Upper lobe of left lung (tissue), 4 donors: ENCODE results near the gene IGFN1.

Source experiments
- POLR2A ChIP-seq, 4 donors: fragments of 450-650 bp; IDR thresholded peaks; one replicate each; pipeline ENCODE4 v1.5.1; 2016 to 2017; ENCODE audit warnings: antibody characterized with exemption in 4 of 4, mild to moderate bottlenecking in 2 of 4
- POLR2AphosphoS5 ChIP-seq, 2 donors: sonication (generic); formaldehyde crosslinking; IDR thresholded peaks; one replicate each; pipeline ENCODE4 v1.5.1; 2017; ENCODE audit warnings: antibody characterized with exemption in 2 of 2
- TF ChIP-seq, protein P1 (sequence below), 6 experiments: fragments of 450-650 bp in 4 of 6; fragments of 200-600 bp in 2 of 6; sonication (generic) in 2 of 6; IDR thresholded peaks; one replicate each; pipeline ENCODE4 v1.5.1; 2016 to 2019; ENCODE audit warnings: antibody characterized with exemption in 6 of 6

DNA sequence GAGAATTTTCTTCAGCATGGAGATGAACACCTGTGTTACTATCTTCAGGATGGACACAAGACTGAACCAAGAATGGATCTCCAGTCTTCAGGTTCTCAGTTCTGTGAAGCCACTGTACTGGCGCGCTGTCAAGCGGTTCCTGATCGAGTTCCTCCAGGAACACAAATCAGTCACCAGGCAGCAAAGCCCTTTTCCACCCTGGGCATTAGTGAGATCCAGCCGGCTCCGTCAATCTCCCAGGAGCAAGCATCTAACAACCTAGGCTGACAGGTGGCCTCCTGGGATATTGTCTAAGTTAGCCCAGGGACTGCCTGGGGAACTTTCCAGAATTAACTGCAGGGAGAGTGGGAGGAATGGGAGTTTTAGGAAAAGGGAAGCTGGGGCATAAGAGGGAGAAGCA lies 9.7 kb upstream of the IGFN1 start:
- TF ChIP-seq POLR2A (IDR thresholded peaks at IDR 0.05) (no peak), POLR2AphosphoS5 (IDR thresholded peaks at IDR 0.05) (no peak)
- TF ChIP-seq, protein P1, sequence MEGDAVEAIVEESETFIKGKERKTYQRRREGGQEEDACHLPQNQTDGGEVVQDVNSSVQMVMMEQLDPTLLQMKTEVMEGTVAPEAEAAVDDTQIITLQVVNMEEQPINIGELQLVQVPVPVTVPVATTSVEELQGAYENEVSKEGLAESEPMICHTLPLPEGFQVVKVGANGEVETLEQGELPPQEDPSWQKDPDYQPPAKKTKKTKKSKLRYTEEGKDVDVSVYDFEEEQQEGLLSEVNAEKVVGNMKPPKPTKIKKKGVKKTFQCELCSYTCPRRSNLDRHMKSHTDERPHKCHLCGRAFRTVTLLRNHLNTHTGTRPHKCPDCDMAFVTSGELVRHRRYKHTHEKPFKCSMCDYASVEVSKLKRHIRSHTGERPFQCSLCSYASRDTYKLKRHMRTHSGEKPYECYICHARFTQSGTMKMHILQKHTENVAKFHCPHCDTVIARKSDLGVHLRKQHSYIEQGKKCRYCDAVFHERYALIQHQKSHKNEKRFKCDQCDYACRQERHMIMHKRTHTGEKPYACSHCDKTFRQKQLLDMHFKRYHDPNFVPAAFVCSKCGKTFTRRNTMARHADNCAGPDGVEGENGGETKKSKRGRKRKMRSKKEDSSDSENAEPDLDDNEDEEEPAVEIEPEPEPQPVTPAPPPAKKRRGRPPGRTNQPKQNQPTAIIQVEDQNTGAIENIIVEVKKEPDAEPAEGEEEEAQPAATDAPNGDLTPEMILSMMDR (IDR thresholded peaks at IDR 0.05), result no peak
